GM21529 (cell line): ENCODE results near the gene ST7.
"Not testable (repeated sequence)": the region's sequence is repeated elsewhere in the genome, so short reads cannot be mapped to it uniquely, and the experiment has no call there.

Source experiments
- ATAC-seq: cut with Tn5 transposase; IDR thresholded peaks from one replicate; pipeline ENCODE4 v1.9.1; 2021; ENCODE audit not compliant: unreplicated experiment

The ST7 gene

GRCh38 chr7:117120321-117120720, 167.0 kb downstream of the ST7 start:
- ATAC-seq, result not testable (repeated sequence)

GRCh38 chr7:117122036-117122435, 168.7 kb downstream of the ST7 start:
- not testable (repeated sequence) for ATAC-seq

DNA sequence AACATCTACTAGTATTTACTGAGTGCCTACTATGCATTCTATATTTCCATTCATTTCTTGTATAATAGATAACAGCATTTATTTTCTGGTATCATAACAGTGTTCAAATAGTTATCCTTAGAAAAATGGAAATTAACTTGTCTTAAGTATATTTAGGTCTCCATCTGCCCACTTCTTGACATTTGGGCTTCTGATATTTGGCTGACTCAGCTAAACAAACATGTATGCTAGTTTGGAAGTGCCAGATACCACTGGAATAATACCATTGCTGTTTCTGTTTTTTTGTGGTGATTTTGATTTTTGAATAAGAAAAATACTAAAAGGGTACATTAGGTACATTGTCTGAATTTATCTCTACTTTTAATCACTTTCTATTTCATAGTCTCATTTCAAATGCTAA, 169.2 kb downstream of the ST7 start:
- no peak for ATAC-seq

DNA sequence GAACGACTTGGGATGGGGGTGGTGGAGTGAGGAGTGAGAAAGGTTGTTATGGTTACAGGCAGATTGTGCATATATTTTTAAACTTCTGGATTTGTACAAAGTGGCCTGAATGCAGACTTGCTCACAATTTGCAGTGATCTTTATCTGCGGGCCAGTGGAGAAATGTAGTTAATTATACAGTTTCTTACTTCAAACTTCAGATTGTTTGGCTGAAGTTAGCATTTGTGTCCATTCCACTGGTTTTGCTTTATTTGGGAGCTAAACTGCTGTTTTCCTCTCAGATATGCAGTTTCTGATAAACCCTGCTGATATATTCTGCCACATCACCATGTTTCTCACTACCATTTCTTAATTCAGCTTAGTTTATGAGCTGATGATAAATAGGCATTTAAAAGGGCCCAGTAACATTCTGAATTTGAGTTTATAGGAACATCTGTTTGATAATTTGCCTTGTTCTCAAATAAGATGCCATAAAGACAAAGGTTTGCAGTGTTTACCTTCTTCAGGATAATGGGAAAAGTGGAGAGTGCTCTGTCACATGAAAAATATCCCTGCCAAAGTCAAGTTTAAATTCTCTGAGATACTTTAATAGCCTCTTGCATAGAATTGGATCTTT, 170.1 kb downstream of the ST7 start:
- no peak for ATAC-seq

DNA sequence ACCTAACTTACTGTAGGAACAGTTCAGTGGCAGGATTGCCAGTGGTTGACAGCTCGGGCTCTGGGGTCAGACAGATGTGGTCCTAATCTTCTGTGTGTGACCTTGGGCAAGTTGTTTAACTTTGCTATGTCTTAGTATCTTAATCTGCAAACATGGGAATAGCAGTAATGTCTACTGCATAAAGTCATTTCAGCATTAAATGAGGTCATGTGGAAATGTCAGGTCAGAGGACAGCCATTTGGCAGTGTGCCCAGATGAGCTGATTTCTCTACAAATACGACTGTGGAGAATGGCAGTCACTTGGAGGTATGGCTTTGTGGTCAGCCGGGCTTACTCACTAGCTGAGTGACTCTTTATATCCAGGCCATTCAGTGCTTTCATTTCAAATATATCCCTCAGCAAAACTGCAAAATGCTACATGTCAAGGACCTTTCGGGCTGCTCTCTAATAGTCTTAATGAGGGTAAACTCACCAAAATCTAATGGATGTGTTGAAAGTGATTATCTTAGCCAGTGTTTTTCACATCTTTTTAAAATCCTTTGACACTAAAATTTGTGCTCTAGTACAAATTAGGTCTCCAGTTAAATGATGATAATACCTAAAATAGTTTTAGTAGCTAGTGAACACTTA, 171.4 kb downstream of the ST7 start:
- ATAC-seq, result peak; percentile 90

- no peak for ATAC-seq
These were observed 173.4 kb downstream of the ST7 start for GRCh38 chr7:117126676-117127075.

- ATAC-seq, result peak; percentile 57
These were observed 174.4 kb downstream of the ST7 start for GRCh38 chr7:117127585-117128168.

DNA sequence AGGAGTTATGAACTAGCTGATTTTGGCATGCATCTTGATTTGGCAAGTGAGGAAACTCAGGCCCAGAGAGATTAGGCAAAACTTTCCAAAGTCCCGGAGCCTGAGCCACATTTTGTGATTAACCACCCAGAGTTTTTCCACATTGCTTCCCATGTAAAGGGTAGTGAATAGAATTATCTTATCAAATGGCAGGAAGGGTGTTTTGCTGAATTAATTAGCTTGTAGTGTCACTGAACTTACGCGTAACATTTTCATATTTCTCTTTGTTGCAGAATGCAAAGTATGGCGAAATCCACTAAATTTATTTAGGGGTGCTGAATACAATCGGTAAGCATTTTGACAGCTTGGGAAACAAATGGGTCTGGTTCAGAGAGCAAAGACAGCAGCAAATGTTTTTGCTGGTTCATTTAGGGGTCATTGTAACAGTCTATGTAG, 176.2 kb downstream of the ST7 start:
- no peak for ATAC-seq

DNA sequence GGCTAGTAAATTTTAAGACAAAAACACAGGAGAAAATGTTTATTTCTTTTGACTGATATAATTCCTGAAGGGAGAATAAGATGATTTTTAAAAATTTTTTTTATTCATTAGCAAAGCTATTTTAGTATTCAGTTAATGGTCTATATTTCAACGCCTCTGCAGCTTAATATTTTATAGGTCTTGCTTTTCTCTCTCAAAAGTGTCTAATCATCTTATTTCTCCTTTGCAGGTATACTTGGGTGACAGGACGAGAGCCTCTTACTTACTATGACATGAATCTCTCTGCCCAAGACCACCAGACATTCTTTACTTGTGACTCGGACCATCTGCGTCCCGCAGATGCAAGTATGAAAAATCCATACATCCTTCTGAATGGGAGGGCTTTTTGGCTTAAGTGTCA, 177.0 kb downstream of the ST7 start:
- ATAC-seq, result no peak

DNA sequence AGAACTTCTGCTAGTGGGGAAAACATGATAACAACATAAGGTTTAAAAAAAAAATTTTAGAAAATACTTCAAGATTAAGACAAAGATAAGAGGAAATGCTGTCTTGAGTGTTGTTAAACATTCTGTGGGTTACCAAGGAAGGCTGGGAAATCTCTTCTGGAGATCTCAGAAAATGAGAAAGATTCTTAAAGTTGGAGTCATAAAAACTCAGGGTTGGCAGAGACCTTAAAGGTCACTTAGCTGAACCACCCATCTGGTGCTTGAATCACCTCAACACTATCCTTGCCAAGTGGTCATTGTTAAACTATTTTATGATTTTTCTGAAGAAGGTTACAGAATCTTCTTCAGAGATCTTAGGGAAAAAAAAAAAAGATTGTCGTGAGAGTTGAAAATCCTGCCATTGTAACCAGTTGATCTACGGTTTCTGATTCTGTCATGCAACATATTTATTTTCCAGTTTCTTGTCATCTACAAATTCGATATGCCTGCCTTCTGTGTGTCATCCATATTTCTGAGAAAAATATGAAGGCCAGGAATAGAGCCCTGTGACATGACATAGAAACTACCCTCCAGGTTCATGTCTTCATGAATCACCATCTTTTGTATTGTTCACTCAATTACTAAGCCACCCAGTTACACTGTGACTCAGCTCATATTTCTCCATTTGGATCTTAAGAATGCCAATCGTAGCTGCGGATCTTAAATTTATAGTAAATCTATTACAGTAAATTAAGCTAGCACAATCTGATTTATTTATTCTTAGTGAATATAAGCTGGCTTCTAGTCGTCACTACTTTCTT, 179.2 kb downstream of the ST7 start:
- no peak for ATAC-seq

GRCh38 chr7:117133125-117133524, 179.8 kb downstream of the ST7 start:
- no peak for ATAC-seq

GRCh38 chr7:117134411-117134810, 181.1 kb downstream of the ST7 start:
- ATAC-seq, result no peak

DNA sequence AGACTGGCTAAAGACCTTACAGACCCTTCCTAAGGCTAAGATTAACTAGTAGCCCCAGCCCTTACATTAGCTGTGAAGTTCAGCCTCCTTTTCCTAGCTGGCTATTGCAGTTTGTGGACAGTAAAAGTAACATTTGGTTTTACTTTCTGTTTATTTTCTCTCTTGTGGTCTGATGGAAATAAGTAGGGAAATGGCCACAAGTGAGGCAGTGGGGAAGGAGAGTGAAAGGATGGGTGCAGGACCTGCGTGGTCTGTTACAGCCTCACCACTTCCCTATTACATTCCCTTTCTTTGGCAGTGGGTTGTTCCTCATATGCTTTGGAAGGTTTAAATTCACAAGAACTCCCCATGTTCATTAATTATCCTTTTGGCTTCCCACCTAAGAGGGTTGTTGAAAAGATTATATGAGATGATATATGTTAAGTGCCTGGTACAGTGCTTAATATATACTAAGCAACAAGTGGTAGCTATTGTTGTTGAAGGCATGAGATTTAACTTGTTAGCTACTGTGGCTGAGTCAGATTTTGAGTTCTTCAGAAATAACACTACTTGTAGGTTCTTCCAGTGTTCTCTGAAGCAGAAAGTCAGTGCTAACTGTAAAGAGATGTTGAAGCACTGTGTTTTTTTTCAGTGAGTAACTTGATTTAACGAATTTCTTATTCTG, 181.7 kb downstream of the ST7 start:
- ATAC-seq, result peak; percentile 65

- no peak for ATAC-seq
These were observed 182.2 kb downstream of the ST7 start for GRCh38 chr7:117135553-117135891.

DNA sequence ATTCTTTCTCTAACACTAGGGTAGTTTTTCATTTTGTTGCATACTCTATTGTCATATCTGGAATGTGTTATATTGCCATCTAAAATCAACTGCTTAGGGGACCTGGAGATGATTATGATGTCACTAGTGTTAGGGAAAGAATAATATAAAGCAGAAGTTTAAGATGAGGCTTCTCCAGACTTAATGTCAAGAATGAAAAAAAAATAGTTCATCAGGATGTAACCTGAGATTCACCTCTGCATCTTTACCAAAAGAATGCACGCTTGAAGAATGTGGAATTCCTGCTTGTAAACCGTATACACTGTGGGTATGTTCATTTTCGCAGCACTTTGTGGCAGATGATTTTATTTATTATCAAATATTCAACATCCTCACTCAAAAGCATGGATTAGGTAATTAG, 184.6 kb downstream of the ST7 start:
- no peak for ATAC-seq

DNA sequence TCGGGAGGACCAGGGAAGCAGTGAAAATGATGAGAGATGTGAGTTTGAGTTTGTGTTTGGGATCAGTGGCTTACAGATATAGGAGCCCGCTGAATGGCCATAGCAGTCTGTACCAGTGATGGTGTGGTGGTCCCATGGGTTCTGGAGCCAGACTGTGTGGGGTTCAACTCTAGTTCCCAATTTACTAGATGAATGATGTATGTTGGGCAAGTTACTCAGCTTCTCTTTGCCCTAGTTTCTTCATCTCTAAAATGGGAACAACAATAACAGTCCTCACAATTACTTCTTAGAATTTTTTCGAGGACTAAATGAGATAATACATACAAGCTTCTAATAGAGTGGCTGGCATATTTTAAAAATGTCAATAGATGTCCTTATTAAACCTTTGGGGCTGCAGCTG, 185.2 kb downstream of the ST7 start:
- no peak for ATAC-seq

DNA sequence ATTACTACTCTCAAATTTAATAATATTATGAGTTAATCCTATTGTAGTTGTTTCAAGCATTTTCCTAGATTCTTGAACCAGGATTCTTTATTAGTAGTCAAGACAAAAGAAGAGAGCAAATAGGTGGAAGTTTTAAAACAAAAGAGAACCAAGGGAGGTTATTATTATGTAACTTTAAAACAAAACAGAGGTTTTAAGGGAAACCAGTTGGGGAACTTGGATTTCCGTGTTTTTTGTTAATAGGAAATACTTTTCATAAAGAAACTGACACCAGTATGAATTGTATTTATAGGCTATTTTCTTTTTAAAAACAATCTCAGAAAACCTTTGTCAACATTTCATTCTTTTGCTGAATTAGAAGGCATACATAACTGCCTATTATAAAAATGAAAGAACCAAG, 185.7 kb downstream of the ST7 start:
- ATAC-seq, result no peak

GRCh38 chr7:117139397-117139984, 186.2 kb downstream of the ST7 start:
- no peak for ATAC-seq

DNA sequence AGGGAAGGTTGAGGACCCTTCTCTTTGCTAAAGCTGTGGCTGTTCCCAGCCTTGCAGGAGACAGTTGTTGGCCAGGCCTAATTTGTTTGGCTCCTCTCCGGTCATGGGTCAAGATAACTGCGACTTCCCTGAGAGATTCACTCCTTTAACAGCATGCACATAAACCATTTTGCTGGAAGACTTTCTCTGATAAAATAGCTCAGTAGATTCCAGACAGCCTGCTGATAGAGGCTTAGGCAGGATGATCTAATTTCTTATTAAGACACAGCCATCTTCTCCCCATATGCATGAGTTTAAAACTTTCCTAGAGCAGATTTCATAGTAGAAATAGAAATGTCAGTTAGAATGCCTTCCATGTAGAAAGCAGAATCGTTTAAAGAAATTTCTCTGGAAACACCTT, 187.6 kb downstream of the ST7 start:
- no peak for ATAC-seq

- ATAC-seq, result no peak
These were observed 189.8 kb downstream of the ST7 start for GRCh38 chr7:117143066-117143465.

- no peak for ATAC-seq
These were observed 190.3 kb downstream of the ST7 start for GRCh38 chr7:117143580-117143979.
